Smooth muscle cell (in vitro differentiated cells): ENCODE results near the gene PPP1R14C. TPM values are rescaled to one million over a fixed set of nuclear protein-coding genes. Genes with fewer than 3 reads are reported as not detected.

ENCODE experiments used
- DNase-seq: peaks from one replicate; lab custom pipeline; 2025; ENCODE audit not compliant: unreplicated experiment; lab: John Stamatoyannopoulos, UW
- H2AFZ ChIP-seq: fragments of 200-600 bp; sonication (generic); 2 replicates; pipeline ENCODE4 v1.6.0; 2016; ENCODE audit warnings: antibody characterized with exemption, low read depth, mild to moderate bottlenecking
- H3F3A ChIP-seq: fragments of 200-600 bp; sonication (generic); 2 replicates; pipeline ENCODE4 v1.6.0; 2017; ENCODE audit warnings: antibody characterized with exemption, low read depth
- H3K27ac ChIP-seq: fragments of 200-600 bp; sonication (generic); 2 replicates; pipeline ENCODE4 v1.5.1; 2016; ENCODE audit warnings: low read depth, mild to moderate bottlenecking
- H3K27me3 ChIP-seq: fragments of 200-600 bp; sonication (generic); 2 replicates; pipeline ENCODE4 v1.6.1; 2016; ENCODE audit warnings: low read depth, mild to moderate bottlenecking
- H3K36me3 ChIP-seq: fragments of 200-600 bp; sonication (generic); 2 replicates; pipeline ENCODE4 v1.5.1; 2016; ENCODE audit warnings: low read depth
- H3K4me1 ChIP-seq: fragments of 200-600 bp; sonication (generic); 2 replicates; pipeline ENCODE4 v1.5.1; 2016; ENCODE audit warnings: low read depth
- H3K4me2 ChIP-seq: fragments of 200-600 bp; sonication (generic); 2 replicates; pipeline ENCODE4 v1.6.0; 2016; ENCODE audit warnings: mild to moderate bottlenecking
- H3K4me3 ChIP-seq: fragments of 200-600 bp; sonication (generic); 2 replicates; pipeline ENCODE4 v1.5.1; 2016; ENCODE audit warnings: mild to moderate bottlenecking
- H3K79me2 ChIP-seq: fragments of 200-600 bp; sonication (generic); 2 replicates; pipeline ENCODE4 v1.6.0; 2016; ENCODE audit warnings: low read depth, mild to moderate bottlenecking
- H3K9ac ChIP-seq: fragments of 200-600 bp; sonication (generic); 2 replicates; pipeline ENCODE4 v1.6.0; 2016; ENCODE audit warnings: low read depth
- H3K9me3 ChIP-seq: fragments of 200-600 bp; sonication (generic); replicated peaks from 2 replicates; pipeline ENCODE4 v1.5.1; 2016; ENCODE audit warnings: low read depth
- H4K20me1 ChIP-seq: fragments of 200-600 bp; sonication (generic); 2 replicates; pipeline ENCODE4 v1.6.0; 2016; ENCODE audit warnings: low read depth
- WGBS: methylation state at CpG from one replicate; pipeline ENCODE4 v1.1.7; 2016; ENCODE audit warnings: low lambda C conversion rate; 5-methylcytosine and 5-hydroxymethylcytosine counted together
- polyA plus RNA-seq: library from polyadenylated mRNA; unstranded; fragments of >200 nt; fragmentation: Nextera tagmentation; extraction: Ambion mirVana; gene quantifications from 2 replicates; pipeline ENCODE4 v1.2.1, GENCODE V29; 2016
- total RNA-seq: library from RNA; depleted of rRNA; stranded (reverse); fragments of >200 nt; gene quantifications from 2 replicates; pipeline ENCODE4 v1.2.3, GENCODE V29; 2014
- TF ChIP-seq, protein P1 (sequence below): fragments of 200-600 bp; sonication (generic); IDR thresholded peaks from 2 replicates; pipeline ENCODE4 v1.5.1; 2017; ENCODE audit warnings: borderline replicate concordance, mild to moderate bottlenecking, antibody characterized with exemption; ENCODE audit not compliant: insufficient read depth, poor library complexity, severe bottlenecking

Gene PPP1R14C
- total and polyA plus RNA-seq, 2 experiments from 2014 or later: 2.6 to 7.9 TPM

DNA sequence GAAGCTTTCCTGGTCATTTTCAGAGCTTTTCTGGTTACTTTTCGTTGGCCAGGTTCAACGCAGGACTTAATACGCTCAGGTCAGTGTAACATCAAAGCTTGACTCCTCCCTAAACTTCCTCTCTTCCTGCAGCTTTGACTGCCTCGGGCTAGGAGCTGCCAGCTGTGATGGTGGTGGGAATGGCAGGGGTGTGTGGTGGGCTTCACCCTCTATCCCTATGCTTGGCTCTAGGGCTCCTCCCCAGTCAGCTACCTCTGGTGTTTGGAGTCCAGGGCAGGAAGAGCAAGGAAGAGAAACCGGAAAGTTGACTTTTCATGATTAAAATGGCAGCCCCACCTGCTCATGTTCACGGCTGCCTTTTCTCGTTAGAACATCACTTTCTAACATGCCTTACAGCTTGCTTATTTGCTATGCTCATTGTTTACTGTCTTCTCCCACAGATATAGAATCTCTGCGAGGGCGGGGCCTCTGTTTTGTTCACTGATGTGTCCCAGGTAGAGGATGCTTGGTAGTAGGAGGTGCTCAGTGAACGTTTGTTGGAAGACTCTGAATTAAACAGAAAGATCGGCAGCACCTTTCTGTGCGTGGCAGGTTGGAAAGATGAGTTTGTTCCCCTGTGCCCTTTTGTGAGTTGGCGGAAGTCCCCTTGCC is 16.1 kb upstream of the PPP1R14C start:
- no peak for DNase-seq

DNA sequence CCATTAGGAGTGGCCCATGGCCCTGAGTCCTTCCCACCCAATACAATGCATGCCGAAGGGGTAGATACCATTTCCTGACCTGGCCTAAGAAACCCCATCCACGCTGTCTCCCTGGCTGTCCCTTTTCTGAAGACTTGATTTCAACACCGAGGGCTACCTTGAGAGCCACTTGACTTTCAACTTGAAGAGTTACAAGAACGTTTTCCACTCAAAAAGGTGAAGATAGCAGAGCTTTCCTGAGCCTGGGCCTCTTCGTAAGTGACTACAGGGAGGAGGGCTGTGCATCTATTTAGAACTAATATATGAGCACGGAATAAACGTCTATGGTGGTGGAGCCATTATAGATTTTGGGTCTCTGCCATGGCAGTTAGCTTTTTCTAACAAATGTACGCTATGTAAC is 14.4 kb upstream of the PPP1R14C start:
- Histone ChIP-seq H3K27me3 (peaks cover 10% of the 10 kb centered on the region), H3K9ac (no peak overlapping the region), H4K20me1 (no peaks in the 10 kb centered on the region), H3K4me2 (no peak overlapping the region), H3F3A (no peaks in the 10 kb centered on the region), H3K79me2 (no peaks in the 10 kb centered on the region), H3K9me3 (no peaks in the 10 kb centered on the region), H3K36me3 (no peaks in the 10 kb centered on the region), H3K4me3 (no peak overlapping the region), H3K27ac (no peak overlapping the region), H2AFZ (no peak overlapping the region), H3K4me1 (no peaks in the 10 kb centered on the region)
- no peak for DNase-seq
- 91% methylated on average over 8 of the region's 8 CpGs for WGBS
- TF ChIP-seq, protein P1, sequence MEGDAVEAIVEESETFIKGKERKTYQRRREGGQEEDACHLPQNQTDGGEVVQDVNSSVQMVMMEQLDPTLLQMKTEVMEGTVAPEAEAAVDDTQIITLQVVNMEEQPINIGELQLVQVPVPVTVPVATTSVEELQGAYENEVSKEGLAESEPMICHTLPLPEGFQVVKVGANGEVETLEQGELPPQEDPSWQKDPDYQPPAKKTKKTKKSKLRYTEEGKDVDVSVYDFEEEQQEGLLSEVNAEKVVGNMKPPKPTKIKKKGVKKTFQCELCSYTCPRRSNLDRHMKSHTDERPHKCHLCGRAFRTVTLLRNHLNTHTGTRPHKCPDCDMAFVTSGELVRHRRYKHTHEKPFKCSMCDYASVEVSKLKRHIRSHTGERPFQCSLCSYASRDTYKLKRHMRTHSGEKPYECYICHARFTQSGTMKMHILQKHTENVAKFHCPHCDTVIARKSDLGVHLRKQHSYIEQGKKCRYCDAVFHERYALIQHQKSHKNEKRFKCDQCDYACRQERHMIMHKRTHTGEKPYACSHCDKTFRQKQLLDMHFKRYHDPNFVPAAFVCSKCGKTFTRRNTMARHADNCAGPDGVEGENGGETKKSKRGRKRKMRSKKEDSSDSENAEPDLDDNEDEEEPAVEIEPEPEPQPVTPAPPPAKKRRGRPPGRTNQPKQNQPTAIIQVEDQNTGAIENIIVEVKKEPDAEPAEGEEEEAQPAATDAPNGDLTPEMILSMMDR: no peak

More for the DNA sequence above, 16.1 kb upstream of the PPP1R14C start:
- Histone ChIP-seq H3K9me3 (no peaks in the 10 kb centered on the region), H4K20me1 (no peaks in the 10 kb centered on the region), H2AFZ (no peak overlapping the region), H3K4me3 (no peak overlapping the region), H3K36me3 (no peaks in the 10 kb centered on the region), H3K4me1 (no peaks in the 10 kb centered on the region), H3K27me3 (peaks cover 14% of the 10 kb centered on the region), H3K4me2 (no peak overlapping the region), H3K9ac (no peak overlapping the region), H3F3A (no peaks in the 10 kb centered on the region), H3K27ac (no peak overlapping the region), H3K79me2 (no peaks in the 10 kb centered on the region)
- TF ChIP-seq, protein P1: no peak
- 86% methylated on average over 13 of the region's 13 CpGs for WGBS

DNA sequence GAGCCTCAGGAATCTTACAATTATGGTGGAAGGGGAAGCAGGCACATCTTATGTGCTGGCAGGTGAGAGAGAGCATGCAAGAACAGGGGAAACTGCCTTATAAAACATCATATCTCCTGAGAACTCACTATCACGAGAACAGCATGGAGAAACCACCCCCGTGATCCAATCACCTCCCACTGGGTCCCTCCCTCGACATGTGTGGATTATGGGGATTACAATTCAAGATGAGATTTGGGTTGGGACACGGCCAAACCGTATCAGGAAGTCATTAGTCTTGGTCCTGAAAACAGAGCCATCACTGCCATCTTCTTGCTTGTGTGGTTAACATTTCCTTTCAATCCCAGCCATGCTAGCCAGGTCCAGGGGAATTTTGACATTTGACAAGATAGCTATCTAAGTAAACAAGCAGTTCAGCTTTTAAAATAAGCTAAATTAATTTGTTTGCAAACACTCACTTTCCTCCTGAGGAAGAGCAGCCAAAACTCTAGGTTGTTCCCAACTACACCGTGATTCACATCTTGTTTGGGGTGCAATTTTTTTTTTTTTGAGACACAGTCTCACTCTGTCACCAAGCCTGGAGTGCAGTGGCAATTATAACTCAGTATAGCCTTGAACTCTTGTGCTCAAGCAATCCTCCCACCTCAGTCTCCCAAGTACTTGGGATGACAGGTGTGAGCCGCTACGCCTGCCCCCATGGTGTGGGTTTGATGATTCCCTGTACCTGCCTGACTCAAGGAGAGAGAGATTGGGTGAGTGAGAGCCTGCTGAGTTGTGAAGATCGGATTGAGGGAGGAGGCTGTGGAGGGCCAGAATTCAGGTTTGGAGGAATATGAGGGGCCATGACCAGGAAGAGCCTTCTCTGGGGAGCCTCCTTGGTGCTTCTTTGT is 13.0 kb upstream of the PPP1R14C start:
- H3K27me3 ChIP-seq: peaks cover 10% of the 10 kb centered on the region
- DNase-seq: no peak
- no peak overlapping the region for H3K27ac ChIP-seq
- H3K9ac ChIP-seq: no peak overlapping the region
- no peak overlapping the region for H3K4me3 ChIP-seq
- TF ChIP-seq, protein P1: no peak
- no peaks in the 10 kb centered on the region for H3K9me3 ChIP-seq
- no peaks in the 10 kb centered on the region for H3F3A ChIP-seq
- H3K79me2 ChIP-seq: no peaks in the 10 kb centered on the region
- 69% methylated on average over 9 of the region's 9 CpGs for WGBS
- H3K36me3 ChIP-seq: no peaks in the 10 kb centered on the region
- H4K20me1 ChIP-seq: no peaks in the 10 kb centered on the region
- no peaks in the 10 kb centered on the region for H3K4me1 ChIP-seq
- no peak overlapping the region for H2AFZ ChIP-seq
- no peak overlapping the region for H3K4me2 ChIP-seq
